ENCODE results near the gene BMF. TPM values are rescaled to one million over a fixed set of nuclear protein-coding genes. Genes with fewer than 3 reads are reported as not detected.

BMF gene
- total and polyA plus RNA-seq, 2 donors (not counting 3 experiments of a cell fraction or from before 2014, with no cell fraction given): 8.6 to 9.8 TPM

DNA sequence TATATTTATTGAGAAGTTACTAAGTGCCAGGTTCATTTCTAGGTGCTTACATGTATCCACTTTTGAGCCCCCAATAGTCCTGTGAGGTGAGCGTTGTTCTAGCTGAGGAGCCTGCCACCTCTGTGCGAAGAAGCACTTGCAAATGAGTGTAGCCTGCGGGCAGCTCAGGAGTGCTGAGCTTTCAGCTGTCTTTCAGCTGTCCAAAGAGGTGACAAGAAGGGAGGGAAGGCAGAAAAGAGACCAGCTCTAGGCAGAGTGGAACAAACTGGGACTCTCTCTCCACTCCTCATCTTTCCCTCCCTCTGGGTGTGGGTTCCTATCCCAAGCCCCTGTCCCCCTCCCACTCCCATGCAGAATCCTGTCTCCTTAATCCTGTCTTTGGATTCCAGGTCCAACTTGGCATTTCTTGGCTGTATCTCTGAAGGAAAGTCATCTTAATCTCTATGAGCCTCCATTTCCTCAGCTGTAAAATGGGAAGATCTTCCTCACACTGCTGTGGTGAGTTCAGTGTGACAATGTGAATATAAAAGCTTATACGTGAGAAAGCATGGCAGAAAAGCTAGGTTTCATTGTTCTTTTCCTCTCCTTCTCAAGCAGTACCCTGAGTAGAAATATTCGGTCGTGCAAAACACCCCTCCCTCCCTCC lies 63.0 kb downstream of the BMF start:
- intact Hi-C loops (cut with micrococcal nuclease): loop anchor here (1.0 to 5.0 kb wide), 5 partner anchors 53 to 229 kb away; partner anchors contain the start of gene BUB1B
- BruUV-seq (replicated peaks): no TSS peak
- Histone ChIP-seq H3K9ac (replicated peaks; ENCODE audit: extremely low read depth, insufficient read depth, low read length) (no peak overlapping the region), H4K20me1 (replicated peaks; ENCODE audit: control insufficient read depth, extremely low read depth, insufficient read depth, low read length) (no peaks in the 10 kb centered on the region), H3K4me1 (ENCODE audit: control insufficient read depth, extremely low read depth, insufficient read depth, low read length) (peaks cover 25% of the 10 kb centered on the region), H3K4me3 (replicated peaks in 1 of 3; ENCODE audit: insufficient read depth in 1 of 3, low read depth in 1 of 3, low read length in 3 of 3) (no peak overlapping the region), H2AFZ (ENCODE audit: low read depth, low read length) (no peak overlapping the region), H3K27ac (ENCODE audit: insufficient read depth, low read depth, low read length) (no peak overlapping the region), H3K9me1 (replicated peaks; ENCODE audit: control insufficient read depth, extremely low read depth, insufficient read depth, low read length) (no peaks in the 10 kb centered on the region), H3K36me3 (ENCODE audit: control insufficient read depth in 2 of 2, extremely low read depth in 1 of 2, insufficient read depth in 2 of 2, low read length in 2 of 2) (no peaks in the 10 kb centered on the region), H3K4me2 (ENCODE audit: insufficient read depth, low read length) (no peak overlapping the region), H3K79me2 (ENCODE audit: control insufficient read depth, insufficient read depth, low read length) (no peaks in the 10 kb centered on the region), H3K9me3 (replicated peaks; ENCODE audit: control insufficient read depth, insufficient read depth, low read length) (no peaks in the 10 kb centered on the region), H3K27me3 (ENCODE audit: control insufficient read depth in 2 of 2, insufficient read depth in 2 of 2, low read length in 2 of 2) (no peaks in the 10 kb centered on the region)
- DNase-seq (ENCODE audit: low read depth, low spot score): no peak
- ChIA-PET POLR2A (no interaction called here), CTCF (interaction anchor here (0.6 to 7.3 kb wide), 36 partner anchors 9 to 376 kb away, joined by 3 to 169 read pairs (median 5); partner anchors contain the start of genes BMF, BUB1B, EIF2AK4 and PLCB2)
- no peak for FAIRE-seq
- dilution Hi-C loops (cut with MboI; ENCODE audit: extremely low pct_ligation_motif_present, low sequenced_read_pairs): no loop called here
- TF ChIP-seq CTCF (IDR thresholded peaks at IDR 0.05; ENCODE audit: extremely low read depth in 1 of 2, insufficient read depth in 1 of 2, low read depth in 1 of 2, low read length in 2 of 2) (no peak), POLR2A (IDR thresholded peaks at IDR 0.05; ENCODE audit: low read depth, low read length) (no peak), GATA2 (IDR thresholded peaks at IDR 0.05; ENCODE audit: insufficient read depth, insufficient read length, low read depth, low read length) (no peak)

Measured in endothelial cell of umbilical vein (primary cell).